ENCODE measurements around the gene DPP8.

The DPP8 gene

DNA sequence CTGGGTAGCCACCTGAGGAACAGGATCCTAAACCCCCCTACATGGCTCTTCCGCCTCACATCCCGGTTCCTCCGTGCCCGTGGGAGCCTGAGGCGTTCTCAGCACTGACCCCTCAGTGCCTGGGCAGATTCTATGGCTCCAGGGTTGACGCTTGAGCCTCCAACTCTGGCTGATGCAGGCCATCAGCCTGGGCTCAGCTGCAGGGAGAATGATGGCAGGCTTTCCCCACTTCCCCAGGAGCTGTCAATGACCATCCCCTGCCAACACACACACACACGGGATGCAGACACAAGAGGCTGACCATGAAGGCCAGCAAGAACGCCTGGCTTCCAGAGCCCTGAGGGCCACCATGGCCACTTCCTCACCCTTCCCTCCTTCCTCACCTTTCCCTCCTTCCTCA lies 123.9 kb downstream of the DPP8 start:
- H3K27me3 ChIP-seq (ENCODE audit: low read depth, low read length) = peaks cover 43% of the 10 kb centered on the region
- no peaks in the 10 kb centered on the region for H3K36me3 ChIP-seq (replicated peaks; ENCODE audit: low read depth, low read length)
- no peak overlapping the region for H3K4me2 ChIP-seq (ENCODE audit: low read length)
- H3K9me3 ChIP-seq (ENCODE audit: insufficient read depth, low read length) = no peaks in the 10 kb centered on the region
- H3K9ac ChIP-seq (ENCODE audit: low read length) = no peak overlapping the region
- no peaks in the 10 kb centered on the region for H3K79me2 ChIP-seq (ENCODE audit: low read length)
- H3K27ac ChIP-seq (ENCODE audit: low read length) = no peak overlapping the region
- no peak overlapping the region for H2AFZ ChIP-seq (ENCODE audit: low read depth, low read length)
- H3K4me1 ChIP-seq (ENCODE audit: low read length) = no peaks in the 10 kb centered on the region
- H4K20me1 ChIP-seq (ENCODE audit: insufficient read depth, low read length) = no peaks in the 10 kb centered on the region
- no peak for TF ChIP-seq EZH2phosphoT487 (IDR thresholded peaks at IDR 0.05; ENCODE audit: low read depth)
- TF ChIP-seq, protein P1, sequence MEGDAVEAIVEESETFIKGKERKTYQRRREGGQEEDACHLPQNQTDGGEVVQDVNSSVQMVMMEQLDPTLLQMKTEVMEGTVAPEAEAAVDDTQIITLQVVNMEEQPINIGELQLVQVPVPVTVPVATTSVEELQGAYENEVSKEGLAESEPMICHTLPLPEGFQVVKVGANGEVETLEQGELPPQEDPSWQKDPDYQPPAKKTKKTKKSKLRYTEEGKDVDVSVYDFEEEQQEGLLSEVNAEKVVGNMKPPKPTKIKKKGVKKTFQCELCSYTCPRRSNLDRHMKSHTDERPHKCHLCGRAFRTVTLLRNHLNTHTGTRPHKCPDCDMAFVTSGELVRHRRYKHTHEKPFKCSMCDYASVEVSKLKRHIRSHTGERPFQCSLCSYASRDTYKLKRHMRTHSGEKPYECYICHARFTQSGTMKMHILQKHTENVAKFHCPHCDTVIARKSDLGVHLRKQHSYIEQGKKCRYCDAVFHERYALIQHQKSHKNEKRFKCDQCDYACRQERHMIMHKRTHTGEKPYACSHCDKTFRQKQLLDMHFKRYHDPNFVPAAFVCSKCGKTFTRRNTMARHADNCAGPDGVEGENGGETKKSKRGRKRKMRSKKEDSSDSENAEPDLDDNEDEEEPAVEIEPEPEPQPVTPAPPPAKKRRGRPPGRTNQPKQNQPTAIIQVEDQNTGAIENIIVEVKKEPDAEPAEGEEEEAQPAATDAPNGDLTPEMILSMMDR (IDR thresholded peaks at IDR 0.05; ENCODE audit: low read depth, low read length) = no peak
- no peak overlapping the region for H3K4me3 ChIP-seq (ENCODE audit: low read length)

DNA sequence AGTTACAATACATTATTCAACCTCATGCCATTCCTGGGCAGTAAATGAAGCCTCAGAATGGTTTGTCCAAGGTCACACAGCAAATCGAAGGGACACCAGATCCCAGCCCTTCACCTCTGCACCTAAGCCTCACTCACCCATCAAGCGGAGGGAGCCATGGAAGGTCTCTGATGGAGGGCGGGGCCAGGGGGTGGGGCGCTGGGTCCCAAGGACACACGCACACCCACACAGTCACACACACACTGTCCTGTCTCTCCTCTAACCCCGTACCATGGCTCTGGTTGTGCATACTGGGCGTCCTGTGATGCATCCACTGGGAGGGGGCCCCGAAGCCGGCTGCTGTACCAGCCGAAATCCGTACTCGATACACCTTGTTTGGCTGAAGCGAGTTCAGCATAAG lies 124.4 kb downstream of the DPP8 start:
- H3K27me3 ChIP-seq (ENCODE audit: low read depth, low read length) = peaks cover 47% of the 10 kb centered on the region
- no peak for TF ChIP-seq EZH2phosphoT487 (IDR thresholded peaks at IDR 0.05; ENCODE audit: low read depth)
- TF ChIP-seq, protein P1 (IDR thresholded peaks at IDR 0.05; ENCODE audit: low read depth, low read length) = no peak
- no peaks in the 10 kb centered on the region for H3K4me1 ChIP-seq (ENCODE audit: low read length)
- H2AFZ ChIP-seq (ENCODE audit: low read depth, low read length) = no peak overlapping the region
- H3K9me3 ChIP-seq (ENCODE audit: insufficient read depth, low read length) = no peaks in the 10 kb centered on the region
- no peaks in the 10 kb centered on the region for H3K79me2 ChIP-seq (ENCODE audit: low read length)
- no peak overlapping the region for H3K27ac ChIP-seq (ENCODE audit: low read length)
- no peak overlapping the region for H3K4me2 ChIP-seq (ENCODE audit: low read length)
- H3K9ac ChIP-seq (ENCODE audit: low read length) = no peak overlapping the region
- no peaks in the 10 kb centered on the region for H4K20me1 ChIP-seq (ENCODE audit: insufficient read depth, low read length)
- no peak overlapping the region for H3K4me3 ChIP-seq (ENCODE audit: low read length)
- H3K36me3 ChIP-seq (replicated peaks; ENCODE audit: low read depth, low read length) = no peaks in the 10 kb centered on the region
